ENCODE data around the gene COPB2.
"Not testable (repeated sequence)": the region's sequence is repeated elsewhere in the genome, so short reads cannot be mapped to it uniquely, and the experiment has no call there.

COPB2 gene

DNA sequence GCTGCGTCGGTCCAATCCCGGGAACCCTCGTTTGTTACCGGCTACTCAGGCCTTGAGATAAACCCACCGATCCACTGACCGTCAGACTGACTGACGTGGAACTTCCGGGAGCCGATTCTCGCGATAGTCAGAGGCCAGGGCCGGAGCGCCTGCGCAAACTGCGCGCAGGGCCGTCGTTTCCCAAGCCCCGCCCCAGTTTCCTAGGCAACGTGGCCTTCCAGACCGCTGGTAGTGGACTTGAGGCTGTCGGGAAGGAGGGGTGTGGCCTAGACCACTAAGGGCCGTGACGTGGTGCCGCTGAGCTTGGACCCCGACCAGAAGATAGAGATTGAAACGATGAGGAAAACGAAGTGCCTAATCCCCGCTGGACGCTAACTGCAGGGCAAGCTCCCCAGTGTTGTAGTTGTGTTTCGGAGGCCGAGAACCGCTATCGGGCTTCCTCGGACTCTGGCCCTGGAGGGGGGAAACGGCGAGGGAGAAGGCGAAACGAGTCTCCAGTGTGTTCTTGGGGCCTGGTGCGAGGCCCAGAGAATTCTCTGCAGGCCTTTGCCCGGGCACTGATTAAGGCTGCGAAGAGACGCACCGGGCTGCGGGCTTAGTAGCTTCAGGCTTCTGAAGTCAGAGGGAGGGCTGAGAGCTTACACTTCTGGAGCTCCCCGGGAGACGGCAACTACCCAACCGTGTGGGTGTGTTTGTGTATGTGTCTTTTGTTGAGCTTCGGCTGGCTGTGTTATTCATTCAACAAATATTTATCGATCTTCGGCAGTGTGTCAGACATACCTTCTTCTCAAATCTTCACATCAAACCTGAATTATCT lies at the start of gene COPB2:
TSS of gene COPB2 (minus strand) at position 96 of the 817 bp plus-strand sequence. CDS start 97 bp downstream, outside the sequence.
- DNase-seq: peak; percentile 97

- peak; percentile 27 for DNase-seq
Observed at GRCh38 chr3:139434764-139435307, 45.4 kb upstream of the COPB2 start.

DNA sequence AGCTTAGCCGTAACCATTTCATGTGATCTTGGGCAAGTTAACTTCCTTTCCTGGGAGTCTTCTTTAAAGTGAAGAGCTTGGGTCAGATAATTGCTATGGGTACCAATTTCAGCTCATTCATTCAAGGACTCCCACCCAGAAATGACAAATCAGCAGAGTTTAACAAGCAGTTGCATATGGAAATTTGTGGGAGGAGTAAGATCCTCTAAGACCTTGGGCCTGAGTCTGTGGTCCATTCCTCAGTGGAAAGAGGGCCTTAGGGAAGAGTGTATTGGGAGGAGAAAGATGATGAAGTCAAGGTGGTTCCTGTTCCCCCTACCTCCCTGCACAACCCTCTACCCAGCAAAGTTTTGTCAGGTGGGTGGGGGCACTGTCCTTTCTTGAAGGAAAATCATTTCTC lies 44.8 kb upstream of the COPB2 start:
- no peak for DNase-seq

- DNase-seq: no peak
Observed at GRCh38 chr3:139433089-139433488, 43.6 kb upstream of the COPB2 start.

DNA sequence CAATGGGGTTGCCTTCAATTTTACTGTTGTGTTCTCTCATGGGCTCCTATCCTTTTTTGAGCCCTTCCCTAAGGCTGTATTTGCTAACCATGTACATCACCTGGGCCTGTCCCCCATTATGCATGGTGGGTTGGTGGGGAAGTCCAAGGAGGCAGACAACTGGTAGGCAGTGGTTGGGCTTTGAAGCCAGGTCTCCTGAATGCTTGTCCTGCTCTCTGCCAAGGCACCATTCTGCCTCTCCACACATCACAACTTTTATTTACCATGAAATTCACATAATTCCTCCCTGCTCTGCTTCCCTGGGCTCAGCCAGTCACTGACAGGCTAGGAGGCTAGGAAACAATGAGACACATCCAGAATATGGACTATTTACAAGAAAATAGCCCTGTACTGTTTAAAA lies 41.0 kb upstream of the COPB2 start:
- no peak for DNase-seq

GRCh38 chr3:139427283-139428060 lies 38.0 kb upstream of the COPB2 start:
- DNase-seq: peak; percentile 81

GRCh38 chr3:139425745-139426400 lies 36.4 kb upstream of the COPB2 start:
- DNase-seq: no peak

GRCh38 chr3:139423232-139423631 lies 33.8 kb upstream of the COPB2 start:
- DNase-seq: no peak

- DNase-seq: no peak
Observed at GRCh38 chr3:139421460-139421859, 32.0 kb upstream of the COPB2 start.

GRCh38 chr3:139421040-139421439 lies 31.6 kb upstream of the COPB2 start:
- no peak for DNase-seq

- no peak for DNase-seq
Observed at GRCh38 chr3:139418144-139418543, 28.7 kb upstream of the COPB2 start.

DNA sequence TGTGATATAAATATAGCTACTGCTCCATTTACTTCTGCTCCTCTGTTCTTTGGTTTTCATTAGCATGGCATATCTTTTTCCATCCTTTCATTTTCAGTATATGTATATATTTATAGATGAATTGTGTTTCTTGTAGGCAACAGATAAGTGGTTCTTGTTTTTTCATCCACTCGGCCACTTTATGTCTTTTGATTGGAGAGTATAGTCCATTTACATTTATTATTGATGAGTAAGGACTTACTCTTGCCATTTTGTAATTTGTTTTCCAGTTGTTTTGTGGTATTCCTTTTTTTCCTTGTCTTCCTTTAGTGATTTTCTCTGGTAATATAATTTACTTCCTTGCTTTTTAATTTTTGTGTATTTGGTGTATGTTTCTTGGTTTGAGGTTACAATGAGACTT lies 26.8 kb upstream of the COPB2 start:
- DNase-seq: no peak

DNA sequence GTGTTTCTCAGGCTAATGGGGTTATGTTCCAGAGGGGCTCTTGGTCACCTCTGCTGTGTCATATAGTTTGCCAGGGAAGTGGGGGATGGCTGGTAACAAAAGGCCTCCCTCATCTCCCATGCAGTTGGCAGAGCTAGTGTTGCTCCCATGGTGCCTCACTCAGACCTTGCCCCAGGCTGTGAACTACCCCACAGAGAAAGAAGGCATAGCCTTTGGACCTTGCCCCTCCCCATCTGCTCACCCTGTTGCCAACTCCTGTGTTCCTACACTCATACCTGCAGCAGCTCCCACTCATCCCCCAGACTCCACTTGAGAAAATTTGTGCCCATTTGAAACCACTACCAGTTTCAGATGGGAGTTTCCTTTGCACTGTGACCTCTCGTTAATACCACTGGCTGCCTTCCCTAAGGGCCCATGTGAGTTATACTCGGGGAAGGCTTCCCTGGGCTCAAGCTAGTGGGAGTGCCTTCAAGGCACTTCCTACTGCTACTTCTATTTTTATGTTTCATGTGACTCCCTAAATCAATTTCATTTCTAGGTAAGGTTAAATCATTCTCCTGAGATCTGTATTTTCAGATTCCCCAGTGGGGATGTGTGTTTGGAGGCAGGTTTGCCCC lies 25.3 kb upstream of the COPB2 start:
- DNase-seq: no peak

DNA sequence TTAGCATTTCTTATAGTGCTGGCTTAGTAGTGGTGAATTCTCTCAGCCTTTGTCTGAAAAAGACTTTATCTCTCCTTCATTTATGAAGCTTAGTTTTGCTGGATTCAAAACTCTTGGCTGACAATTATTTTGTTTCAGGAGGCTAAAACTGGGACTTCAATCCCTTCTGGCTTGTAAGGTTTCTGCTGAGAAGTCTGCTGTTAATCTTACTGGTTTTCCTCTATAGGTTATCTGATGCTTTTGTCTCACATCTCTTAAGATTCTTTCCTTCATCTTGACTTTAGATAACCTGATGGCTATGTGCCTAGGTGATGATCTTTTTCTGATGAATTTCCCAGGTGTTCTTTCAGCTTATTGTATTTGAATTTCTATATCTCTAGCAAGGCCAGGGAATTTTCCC lies 23.4 kb upstream of the COPB2 start:
- not testable (repeated sequence) for DNase-seq

DNA sequence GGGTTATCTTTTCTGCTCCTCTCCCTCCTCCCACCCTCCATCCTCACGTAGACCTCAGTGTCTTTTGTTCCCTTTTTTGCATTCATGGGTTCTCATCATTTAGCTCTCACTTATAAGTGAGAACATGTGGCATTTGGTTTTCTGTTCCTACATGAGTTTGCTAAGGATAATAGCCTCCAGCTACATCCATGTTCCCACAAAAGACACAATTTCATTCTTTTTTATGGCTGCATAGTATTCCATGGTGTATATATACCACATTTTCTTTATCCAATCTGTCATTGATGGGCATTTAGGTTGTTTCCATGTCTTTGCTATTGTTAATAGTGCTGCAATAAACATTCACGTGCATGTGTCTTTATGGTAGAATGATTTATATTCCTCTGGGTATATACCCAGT lies 11.7 kb upstream of the COPB2 start:
- DNase-seq: not testable (repeated sequence)

- DNase-seq: no peak
Observed at GRCh38 chr3:139396707-139397106, 7.3 kb upstream of the COPB2 start.

DNA sequence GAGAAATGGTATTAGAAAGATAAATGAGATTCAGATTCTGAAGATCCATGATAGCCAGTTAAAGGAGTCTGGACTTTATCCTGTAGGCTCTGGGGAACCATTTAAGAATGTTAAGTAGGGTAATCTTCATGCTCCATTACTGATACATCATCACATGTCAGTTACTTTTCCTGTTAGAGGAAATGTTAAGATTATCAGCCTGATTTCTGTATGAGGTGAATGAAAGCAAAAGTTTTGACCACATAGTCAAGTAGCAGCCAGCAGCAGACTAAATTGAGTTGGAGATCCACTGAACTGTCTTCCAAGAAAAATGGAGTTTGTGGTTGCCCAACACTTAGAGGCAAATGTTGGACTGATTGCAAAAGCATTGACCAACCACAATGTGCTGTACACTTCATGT lies 4.7 kb upstream of the COPB2 start:
- peak; percentile 79 for DNase-seq

GRCh38 chr3:139388821-139389551 lies 461 bp downstream of the COPB2 start:
- no peak for DNase-seq

DNA sequence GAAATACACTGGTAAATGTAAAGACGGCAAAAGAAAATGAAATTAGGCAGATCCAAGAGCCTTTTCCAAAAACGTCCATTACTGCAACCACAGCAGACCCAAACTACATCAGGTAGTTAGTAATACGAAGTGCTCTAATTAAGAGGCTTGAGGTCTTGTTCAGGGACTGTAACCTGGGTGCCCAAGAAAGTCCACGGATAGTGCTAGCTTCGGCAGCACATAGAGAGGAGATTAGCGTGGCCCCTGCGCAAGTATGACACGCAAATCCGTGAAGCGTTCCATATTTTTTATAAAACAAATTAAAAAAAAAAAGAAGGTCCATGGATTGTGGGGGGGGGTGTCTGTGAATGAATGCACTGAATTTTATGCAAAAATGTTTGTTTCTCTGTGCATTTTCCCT lies 1.4 kb downstream of the COPB2 start:
- no peak for DNase-seq

DNA sequence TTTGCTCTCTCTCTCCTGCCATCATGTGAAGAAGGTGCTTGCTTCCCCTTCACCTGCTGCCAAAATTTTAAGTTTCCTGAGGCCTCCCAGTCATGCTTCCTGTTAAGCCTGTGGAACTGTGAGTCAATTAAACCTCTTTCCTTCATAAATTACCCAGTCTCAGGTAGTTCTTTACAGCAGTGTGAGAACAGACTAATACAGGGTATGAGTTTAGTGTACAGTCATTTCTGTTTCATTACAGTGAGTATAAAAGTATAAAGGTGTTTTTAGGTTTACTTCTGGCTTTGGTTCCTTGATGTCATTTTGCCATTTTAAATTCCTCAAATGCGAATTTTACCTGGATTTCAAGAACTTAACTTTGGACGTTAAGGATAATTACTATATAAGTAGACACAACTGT lies 7.2 kb downstream of the COPB2 start:
- DNase-seq: not testable (repeated sequence)

DNA sequence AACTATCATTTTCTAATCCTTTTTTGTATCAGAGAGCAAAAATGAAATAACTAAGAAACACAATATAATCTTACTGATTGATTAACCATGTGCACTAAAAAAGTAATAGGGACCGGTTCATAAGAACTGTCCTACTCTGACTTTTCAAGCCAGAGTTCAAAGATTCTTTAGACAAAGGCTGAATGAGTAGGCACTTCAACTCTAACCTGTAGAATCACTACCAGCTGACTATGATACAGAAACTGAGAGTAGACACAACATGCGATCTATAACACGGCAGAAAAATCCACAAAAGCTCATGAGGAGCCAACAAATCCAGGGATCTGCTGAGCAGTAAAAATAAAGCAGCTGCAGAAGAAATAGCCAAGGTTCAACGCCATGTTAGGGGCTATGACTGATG lies 8.9 kb downstream of the COPB2 start:
- no peak for DNase-seq

- DNase-seq: no peak
Observed at GRCh38 chr3:139378587-139379241, 10.7 kb downstream of the COPB2 start.

Data from MV-4-11 (cell line).